ENCODE measurements around the gene TFB1M.

The TFB1M gene

DNA sequence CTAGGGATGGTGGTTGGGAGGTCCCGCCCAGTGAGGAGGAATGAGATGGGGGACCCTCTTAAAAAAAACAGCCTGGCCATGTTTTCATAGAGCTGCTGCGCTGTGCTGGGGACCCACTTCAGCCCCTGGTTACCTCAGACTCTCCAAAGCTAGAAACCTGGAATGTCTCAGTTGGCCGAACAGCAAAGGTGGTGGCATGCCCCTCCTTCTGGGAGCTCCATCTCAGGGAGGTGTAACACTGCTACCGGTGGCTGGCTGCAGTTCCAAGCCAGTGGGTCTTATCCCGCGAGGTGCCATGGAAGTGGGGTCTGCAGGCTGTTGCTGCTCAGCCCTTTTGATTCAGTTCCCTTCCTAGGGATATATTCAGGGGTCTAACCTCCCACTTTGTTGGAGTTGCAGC, 35.7 kb upstream of the TFB1M start:
- TF ChIP-seq SIN3A (IDR thresholded peaks at IDR 0.05; ENCODE audit: borderline replicate concordance, insufficient read depth, low read length) (no peak), FOXP2 (optimal IDR thresholded peaks at IDR 0.05; ENCODE audit: borderline replicate concordance, extremely low read depth, extremely low read length, insufficient read depth) (no peak), TAF1 (IDR thresholded peaks at IDR 0.05; ENCODE audit: borderline replicate concordance, insufficient read depth, low read length) (no peak), POLR2AphosphoS5 (IDR thresholded peaks at IDR 0.05; ENCODE audit: low read depth, low read length) (no peak)
- TF ChIP-seq, protein P1, sequence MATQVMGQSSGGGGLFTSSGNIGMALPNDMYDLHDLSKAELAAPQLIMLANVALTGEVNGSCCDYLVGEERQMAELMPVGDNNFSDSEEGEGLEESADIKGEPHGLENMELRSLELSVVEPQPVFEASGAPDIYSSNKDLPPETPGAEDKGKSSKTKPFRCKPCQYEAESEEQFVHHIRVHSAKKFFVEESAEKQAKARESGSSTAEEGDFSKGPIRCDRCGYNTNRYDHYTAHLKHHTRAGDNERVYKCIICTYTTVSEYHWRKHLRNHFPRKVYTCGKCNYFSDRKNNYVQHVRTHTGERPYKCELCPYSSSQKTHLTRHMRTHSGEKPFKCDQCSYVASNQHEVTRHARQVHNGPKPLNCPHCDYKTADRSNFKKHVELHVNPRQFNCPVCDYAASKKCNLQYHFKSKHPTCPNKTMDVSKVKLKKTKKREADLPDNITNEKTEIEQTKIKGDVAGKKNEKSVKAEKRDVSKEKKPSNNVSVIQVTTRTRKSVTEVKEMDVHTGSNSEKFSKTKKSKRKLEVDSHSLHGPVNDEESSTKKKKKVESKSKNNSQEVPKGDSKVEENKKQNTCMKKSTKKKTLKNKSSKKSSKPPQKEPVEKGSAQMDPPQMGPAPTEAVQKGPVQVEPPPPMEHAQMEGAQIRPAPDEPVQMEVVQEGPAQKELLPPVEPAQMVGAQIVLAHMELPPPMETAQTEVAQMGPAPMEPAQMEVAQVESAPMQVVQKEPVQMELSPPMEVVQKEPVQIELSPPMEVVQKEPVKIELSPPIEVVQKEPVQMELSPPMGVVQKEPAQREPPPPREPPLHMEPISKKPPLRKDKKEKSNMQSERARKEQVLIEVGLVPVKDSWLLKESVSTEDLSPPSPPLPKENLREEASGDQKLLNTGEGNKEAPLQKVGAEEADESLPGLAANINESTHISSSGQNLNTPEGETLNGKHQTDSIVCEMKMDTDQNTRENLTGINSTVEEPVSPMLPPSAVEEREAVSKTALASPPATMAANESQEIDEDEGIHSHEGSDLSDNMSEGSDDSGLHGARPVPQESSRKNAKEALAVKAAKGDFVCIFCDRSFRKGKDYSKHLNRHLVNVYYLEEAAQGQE (IDR thresholded peaks at IDR 0.05; ENCODE audit: insufficient read depth in 1 of 2, low read depth in 2 of 2, low read length in 2 of 2): no peak

- TF ChIP-seq, protein P1 (IDR thresholded peaks at IDR 0.05; ENCODE audit: insufficient read depth in 1 of 2, low read depth in 2 of 2, low read length in 2 of 2): no peak
- no peak for TF ChIP-seq FOXP2 (optimal IDR thresholded peaks at IDR 0.05; ENCODE audit: borderline replicate concordance, extremely low read depth, extremely low read length, insufficient read depth)
- no peak for TF ChIP-seq SIN3A (IDR thresholded peaks at IDR 0.05; ENCODE audit: borderline replicate concordance, insufficient read depth, low read length)
- no peak for TF ChIP-seq POLR2AphosphoS5 (IDR thresholded peaks at IDR 0.05; ENCODE audit: low read depth, low read length)
- no peak for TF ChIP-seq TAF1 (IDR thresholded peaks at IDR 0.05; ENCODE audit: borderline replicate concordance, insufficient read depth, low read length)
These were observed 34.8 kb upstream of the TFB1M start for GRCh38 chr6:155349129-155349528.

DNA sequence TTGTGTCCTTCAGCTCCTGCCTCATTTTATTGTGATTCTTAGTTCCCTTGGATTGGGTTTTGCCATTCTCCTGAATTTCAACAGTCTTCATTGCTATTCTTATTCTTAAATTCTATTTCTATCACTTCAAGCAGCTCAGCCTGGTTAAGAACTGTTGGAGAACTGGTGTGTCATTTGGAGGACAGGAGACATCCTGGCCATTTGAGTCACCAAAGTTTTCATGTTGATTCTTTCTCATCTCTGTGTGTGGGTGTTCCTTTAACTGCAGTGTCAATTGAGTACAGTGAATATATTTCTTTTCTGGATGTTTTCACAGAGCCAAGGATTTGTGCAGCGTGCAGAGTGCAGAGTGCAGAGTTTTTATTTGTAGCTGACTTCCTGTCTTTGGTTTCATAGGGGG, 33.5 kb upstream of the TFB1M start:
- TF ChIP-seq TAF1 (IDR thresholded peaks at IDR 0.05; ENCODE audit: borderline replicate concordance, insufficient read depth, low read length): no peak
- TF ChIP-seq, protein P1 (IDR thresholded peaks at IDR 0.05; ENCODE audit: insufficient read depth in 1 of 2, low read depth in 2 of 2, low read length in 2 of 2): no peak

DNA sequence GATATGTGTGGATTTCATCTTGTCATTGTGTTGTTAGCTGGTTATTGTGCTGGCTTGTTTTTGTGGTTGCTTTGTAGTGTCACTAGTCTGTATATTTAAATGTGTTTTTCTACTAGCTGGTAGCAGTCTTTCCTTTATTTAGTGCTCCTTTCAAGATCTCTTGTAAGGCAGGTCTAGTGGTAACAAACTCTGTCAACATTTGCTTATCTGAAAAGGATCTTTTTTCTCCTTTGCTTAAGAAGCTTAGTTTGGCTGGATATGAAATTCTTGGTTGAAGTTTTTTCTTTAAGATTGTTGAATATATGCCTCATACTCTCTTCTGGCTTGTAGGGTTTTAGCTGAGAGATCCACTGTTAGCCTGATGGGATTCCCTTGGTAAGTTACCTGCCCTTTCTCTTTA, 32.7 kb upstream of the TFB1M start:
- TF ChIP-seq, protein P1 (IDR thresholded peaks at IDR 0.05; ENCODE audit: insufficient read depth in 1 of 2, low read depth in 2 of 2, low read length in 2 of 2): no peak
- TF ChIP-seq TAF1 (IDR thresholded peaks at IDR 0.05; ENCODE audit: borderline replicate concordance, insufficient read depth, low read length) (no peak), FOXP2 (optimal IDR thresholded peaks at IDR 0.05; ENCODE audit: borderline replicate concordance, extremely low read depth, extremely low read length, insufficient read depth) (no peak), POLR2AphosphoS5 (IDR thresholded peaks at IDR 0.05; ENCODE audit: low read depth, low read length) (no peak), SIN3A (IDR thresholded peaks at IDR 0.05; ENCODE audit: borderline replicate concordance, insufficient read depth, low read length) (no peak)

DNA sequence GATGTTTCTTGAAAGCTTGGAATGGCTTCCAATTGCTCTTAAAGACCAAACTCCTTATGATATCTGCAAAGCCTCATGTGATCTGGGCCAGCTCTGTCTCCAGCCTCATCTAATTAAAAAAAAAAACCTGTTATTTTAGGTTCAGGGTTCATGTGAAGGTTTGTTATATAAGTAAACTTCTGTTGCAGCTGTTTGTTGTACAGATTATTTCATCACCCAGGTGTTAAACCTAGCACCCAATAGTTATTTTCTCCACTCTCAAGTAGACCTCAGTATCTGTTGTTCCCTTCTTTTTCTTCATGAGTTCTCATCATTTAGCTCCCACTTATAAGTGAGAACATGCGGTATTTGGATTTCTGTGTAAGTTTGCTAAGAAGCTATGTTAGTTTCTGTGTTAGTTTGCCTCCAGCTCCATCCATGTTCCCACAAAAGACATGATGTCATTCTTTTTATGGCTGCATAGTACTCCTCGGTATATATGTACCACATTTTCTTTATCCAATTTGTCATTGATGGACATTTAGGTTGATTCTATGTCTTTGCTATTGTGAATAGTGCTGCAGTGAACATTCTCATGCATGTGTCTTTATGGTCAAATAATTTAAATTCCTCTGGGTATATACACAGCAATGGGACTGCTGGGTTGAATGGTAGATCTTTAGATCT, 30.2 kb upstream of the TFB1M start:
- TF ChIP-seq, protein P1 (IDR thresholded peaks at IDR 0.05; ENCODE audit: insufficient read depth in 1 of 2, low read depth in 2 of 2, low read length in 2 of 2): no peak
- TF ChIP-seq SIN3A (IDR thresholded peaks at IDR 0.05; ENCODE audit: borderline replicate concordance, insufficient read depth, low read length) (no peak), TAF1 (IDR thresholded peaks at IDR 0.05; ENCODE audit: borderline replicate concordance, insufficient read depth, low read length) (no peak), POLR2AphosphoS5 (IDR thresholded peaks at IDR 0.05; ENCODE audit: low read depth, low read length) (no peak), FOXP2 (optimal IDR thresholded peaks at IDR 0.05; ENCODE audit: borderline replicate concordance, extremely low read depth, extremely low read length, insufficient read depth) (no peak)
